ENCODE results near the gene SELENOK.

SELENOK gene

GRCh38 chr3:53842436-53843194 lies 49.0 kb downstream of the SELENOK start:
- no peak for DNase-seq (ENCODE audit: low read depth)

GRCh38 chr3:53841296-53841695 lies 50.4 kb downstream of the SELENOK start:
- no peak for DNase-seq (ENCODE audit: low read depth)

- no peak for DNase-seq (ENCODE audit: low read depth)
Measured at GRCh38 chr3:53837331-53837730, 54.3 kb downstream of the SELENOK start.

GRCh38 chr3:53836084-53836872 lies 55.4 kb downstream of the SELENOK start:
- no peak for DNase-seq (ENCODE audit: low read depth)

GRCh38 chr3:53835257-53835656 lies 56.4 kb downstream of the SELENOK start:
- no peak for DNase-seq (ENCODE audit: low read depth)

- DNase-seq (ENCODE audit: low read depth), result no peak
Measured at GRCh38 chr3:53834429-53835095, 57.1 kb downstream of the SELENOK start.
